Superior temporal gyrus (tissue), 1 donor: ENCODE measurements around the gene TYRP1.
A peak's percentile ranks its signal among the peaks of the same experiment; 100 is the strongest.
"Not testable (repeated sequence)": the region's sequence is repeated elsewhere in the genome, so short reads cannot be mapped to it uniquely, and the experiment has no call there.

ENCODE experiments used
- DNase-seq: peaks from one replicate; pipeline ENCODE4 v3.0.0-alpha.2; 2016; ENCODE audit errors: extremely low spot score

Gene TYRP1, protein sequence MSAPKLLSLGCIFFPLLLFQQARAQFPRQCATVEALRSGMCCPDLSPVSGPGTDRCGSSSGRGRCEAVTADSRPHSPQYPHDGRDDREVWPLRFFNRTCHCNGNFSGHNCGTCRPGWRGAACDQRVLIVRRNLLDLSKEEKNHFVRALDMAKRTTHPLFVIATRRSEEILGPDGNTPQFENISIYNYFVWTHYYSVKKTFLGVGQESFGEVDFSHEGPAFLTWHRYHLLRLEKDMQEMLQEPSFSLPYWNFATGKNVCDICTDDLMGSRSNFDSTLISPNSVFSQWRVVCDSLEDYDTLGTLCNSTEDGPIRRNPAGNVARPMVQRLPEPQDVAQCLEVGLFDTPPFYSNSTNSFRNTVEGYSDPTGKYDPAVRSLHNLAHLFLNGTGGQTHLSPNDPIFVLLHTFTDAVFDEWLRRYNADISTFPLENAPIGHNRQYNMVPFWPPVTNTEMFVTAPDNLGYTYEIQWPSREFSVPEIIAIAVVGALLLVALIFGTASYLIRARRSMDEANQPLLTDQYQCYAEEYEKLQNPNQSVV

GRCh38 chr9:12693141-12693540 lies at the start of gene TYRP1:
Gene TYRP1 (plus strand): TSS chr9:12693385. CDS start chr9:12693997, 612 bp downstream.
- DNase-seq: no peak

GRCh38 chr9:12643686-12644085 lies 49.5 kb upstream of the TYRP1 start:
- no peak for DNase-seq

- no peak for DNase-seq
Measured at GRCh38 chr9:12648925-12649324, 44.3 kb upstream of the TYRP1 start.

DNA sequence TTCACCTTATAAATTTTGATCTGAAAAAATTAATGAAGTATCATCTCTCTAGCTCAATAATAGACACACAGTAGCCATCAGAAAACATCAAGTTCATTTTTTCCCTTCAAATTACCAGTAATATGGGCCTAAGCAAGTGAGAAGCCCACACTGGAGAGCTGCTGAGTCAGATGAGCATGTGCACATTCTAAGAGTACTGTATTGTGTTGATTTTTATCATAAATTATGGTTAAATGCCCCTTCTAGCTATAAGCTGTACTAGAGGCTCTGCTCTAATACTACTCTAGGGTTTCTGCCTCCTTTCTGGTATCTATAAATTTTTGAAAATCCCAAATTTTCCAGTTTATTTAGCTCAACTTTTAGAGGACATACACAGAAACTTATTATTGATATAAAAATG lies 42.1 kb upstream of the TYRP1 start:
- no peak for DNase-seq

- DNase-seq: no peak
Measured at GRCh38 chr9:12652973-12653372, 40.2 kb upstream of the TYRP1 start.

- DNase-seq: no peak
Measured at GRCh38 chr9:12656803-12657202, 36.4 kb upstream of the TYRP1 start.

GRCh38 chr9:12657233-12657632 lies 36.0 kb upstream of the TYRP1 start:
- no peak for DNase-seq

- no peak for DNase-seq
Measured at GRCh38 chr9:12657998-12658397, 35.2 kb upstream of the TYRP1 start.

GRCh38 chr9:12658531-12659209 lies 34.5 kb upstream of the TYRP1 start:
- DNase-seq: no peak

- DNase-seq: no peak
Measured at GRCh38 chr9:12659220-12659619, 34.0 kb upstream of the TYRP1 start.

DNA sequence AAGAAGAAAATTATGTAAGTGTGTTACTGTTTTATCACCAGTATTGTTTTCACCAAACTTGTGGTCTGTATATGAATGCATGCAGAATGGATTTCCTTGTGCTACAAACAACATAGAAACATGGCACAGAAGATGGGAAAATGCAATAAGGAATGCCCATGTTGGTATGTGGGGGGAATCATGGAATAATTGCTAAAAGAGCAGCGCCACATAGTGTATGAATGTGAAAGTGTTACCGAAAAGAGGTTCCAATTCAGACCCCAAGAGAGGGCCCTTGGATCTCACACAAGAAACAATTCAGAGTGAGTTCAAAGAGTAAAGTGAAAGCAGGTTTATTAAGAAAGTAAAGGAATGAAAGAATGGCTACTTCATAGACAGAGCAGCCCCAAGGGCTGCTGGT lies 26.4 kb upstream of the TYRP1 start:
- no peak for DNase-seq

- DNase-seq: no peak
Measured at GRCh38 chr9:12667892-12668291, 25.3 kb upstream of the TYRP1 start.

DNA sequence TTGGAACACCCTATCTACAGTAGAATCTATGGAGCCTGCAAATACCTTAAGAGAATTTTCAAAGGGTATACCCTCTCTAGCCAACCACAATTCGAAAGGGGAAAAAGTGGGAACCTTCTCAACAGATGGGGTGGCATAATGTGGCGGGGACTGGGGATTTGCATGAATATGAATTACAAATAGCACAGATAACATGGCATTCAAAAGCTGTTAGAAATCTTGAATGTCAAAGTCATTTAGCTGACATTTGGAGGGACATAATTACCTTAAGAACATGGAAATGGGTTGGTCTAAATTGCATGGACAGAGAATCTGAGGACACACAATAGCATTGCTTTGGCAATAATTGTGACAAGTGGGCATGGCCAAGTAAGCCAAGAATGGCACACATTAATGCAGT lies 23.2 kb upstream of the TYRP1 start:
- no peak for DNase-seq

DNA sequence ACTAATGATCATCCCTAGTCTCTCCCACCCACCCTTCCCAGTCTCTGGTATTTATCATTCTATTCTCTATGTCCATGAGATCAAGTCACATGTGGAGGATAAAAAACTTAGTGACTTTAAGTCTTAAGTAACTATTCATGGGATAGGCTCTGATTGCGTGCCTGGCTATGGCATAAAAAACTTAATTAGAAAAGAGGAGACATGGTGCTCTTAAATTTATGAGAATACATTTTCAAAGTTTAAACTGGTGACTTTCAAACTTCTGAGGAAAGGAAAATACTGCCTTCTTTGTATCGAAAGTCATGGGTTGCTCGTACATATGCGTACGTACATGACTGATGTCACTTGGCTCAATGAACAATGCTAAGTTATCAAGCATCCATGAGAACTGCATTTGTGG lies 18.2 kb upstream of the TYRP1 start:
- DNase-seq: no peak

DNA sequence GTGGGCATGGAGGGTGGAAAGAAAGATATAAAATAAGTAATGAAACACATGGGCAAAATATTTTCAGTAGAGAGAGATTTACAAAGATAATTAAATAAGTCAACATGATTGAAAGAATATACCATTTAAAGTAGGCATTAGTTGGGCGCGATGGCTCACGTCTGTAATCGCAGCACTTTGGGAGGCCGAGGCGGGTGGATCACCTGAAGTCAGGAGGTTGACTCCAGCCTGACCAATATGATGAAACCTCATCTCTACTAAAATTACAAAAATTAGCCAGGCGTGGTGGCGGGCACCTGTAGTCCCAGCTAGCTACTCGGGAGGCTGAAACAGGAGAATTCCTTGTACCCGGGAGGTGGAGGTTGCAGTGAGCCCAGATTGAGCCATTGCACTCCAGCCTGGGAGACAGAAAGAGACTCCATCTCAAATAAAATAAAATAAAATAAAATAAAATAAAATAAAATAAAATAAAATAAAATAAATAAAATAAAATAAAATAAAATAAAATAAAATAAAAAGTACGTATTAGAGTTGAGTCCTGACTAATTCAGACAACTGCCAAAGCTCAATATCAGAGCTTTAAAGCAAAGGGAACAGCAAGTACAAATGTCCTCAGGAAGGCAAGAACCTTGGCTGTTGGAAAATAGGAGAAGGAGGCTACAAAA lies 15.6 kb upstream of the TYRP1 start:
- DNase-seq: not testable (repeated sequence)

DNA sequence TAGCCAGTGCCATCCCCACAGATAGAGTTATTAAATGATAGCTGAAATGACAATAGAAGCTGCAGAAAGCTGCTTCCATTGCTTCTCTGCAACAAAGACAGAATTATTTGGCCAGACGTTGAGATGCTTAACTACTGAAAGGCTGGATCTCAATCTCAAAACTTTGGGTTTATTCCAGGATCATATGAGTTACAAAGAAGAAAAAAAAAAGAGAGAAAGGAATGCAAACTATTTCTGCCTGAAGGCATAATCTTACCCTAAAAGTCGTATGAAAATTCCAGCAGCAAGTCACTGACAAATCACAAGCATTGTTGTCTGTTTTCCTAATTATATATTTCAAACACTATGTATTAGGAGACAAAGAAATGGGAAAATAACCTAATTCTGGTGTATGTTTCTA lies 12.8 kb upstream of the TYRP1 start:
- DNase-seq: peak; percentile 7

DNA sequence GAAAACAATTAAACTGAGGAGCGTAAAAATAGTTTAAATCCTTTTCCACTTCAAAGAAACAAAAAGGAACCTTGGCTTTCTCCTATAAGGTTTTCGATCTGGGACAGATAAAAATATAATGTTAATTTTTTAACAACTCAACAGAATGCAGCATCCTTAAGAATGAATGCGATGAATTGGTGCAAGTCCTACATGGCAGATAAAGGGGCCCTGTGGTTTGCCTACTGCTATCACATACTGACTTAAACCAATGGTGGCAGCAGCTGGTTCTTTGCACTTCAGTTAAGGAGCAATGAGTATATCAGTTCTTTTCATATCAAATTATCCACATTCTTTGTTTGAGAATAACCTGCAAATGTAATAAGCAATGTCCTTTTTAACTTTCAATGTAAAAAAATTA lies 12.4 kb upstream of the TYRP1 start:
- no peak for DNase-seq

DNA sequence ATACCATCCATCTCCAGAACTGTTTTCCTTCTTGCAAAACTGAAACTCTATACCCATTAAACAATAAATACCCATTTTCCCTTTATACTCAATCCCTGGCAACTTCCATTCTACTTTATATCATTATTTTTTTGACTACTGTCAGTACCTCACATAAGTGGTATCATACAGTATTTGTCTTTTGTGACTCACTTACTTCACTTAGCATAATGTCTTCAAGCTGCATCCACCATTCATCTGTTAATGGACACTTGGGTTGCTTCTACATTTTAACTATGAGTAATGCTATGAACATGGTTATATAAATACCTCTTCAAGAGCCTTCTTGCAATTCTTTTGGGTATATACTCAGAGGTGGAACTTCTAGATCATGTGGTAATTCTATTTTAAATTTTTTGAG lies 11.6 kb upstream of the TYRP1 start:
- DNase-seq: no peak

GRCh38 chr9:12684974-12685373 lies 8.2 kb upstream of the TYRP1 start:
- DNase-seq: no peak

- no peak for DNase-seq
Measured at GRCh38 chr9:12689233-12689632, 4.0 kb upstream of the TYRP1 start.

DNA sequence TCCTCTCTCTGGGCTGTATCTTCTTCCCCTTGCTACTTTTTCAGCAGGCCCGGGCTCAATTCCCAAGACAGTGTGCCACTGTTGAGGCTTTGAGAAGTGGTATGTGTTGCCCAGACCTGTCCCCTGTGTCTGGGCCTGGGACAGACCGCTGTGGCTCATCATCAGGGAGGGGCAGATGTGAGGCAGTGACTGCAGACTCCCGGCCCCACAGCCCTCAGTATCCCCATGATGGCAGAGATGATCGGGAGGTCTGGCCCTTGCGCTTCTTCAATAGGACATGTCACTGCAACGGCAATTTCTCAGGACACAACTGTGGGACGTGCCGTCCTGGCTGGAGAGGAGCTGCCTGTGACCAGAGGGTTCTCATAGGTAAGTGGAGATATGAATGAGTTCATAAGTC lies 828 bp downstream of the TYRP1 start:
- DNase-seq: no peak

GRCh38 chr9:12695474-12695873 lies 2.3 kb downstream of the TYRP1 start:
- DNase-seq: no peak
